HG03025 (cell line): ENCODE data around the gene CTDP1.
"Not testable (repeated sequence)": the region's sequence is repeated elsewhere in the genome, so short reads cannot be mapped to it uniquely, and the experiment has no call there.

Experiments
- ATAC-seq: cut with Tn5 transposase; IDR thresholded peaks from one replicate; pipeline ENCODE4 v1.9.1; 2021; ENCODE audit warnings: mild to moderate bottlenecking, moderate library complexity; ENCODE audit not compliant: unreplicated experiment, low FRiP score

Gene CTDP1

GRCh38 chr18:79738041-79738461, 58.4 kb downstream of the CTDP1 start:
- ATAC-seq = no peak

GRCh38 chr18:79738581-79739439, 59.2 kb downstream of the CTDP1 start:
- no peak for ATAC-seq

GRCh38 chr18:79739440-79739778, 59.8 kb downstream of the CTDP1 start:
- ATAC-seq = no peak

GRCh38 chr18:79740047-79740446, 60.4 kb downstream of the CTDP1 start:
- not testable (repeated sequence) for ATAC-seq

- ATAC-seq = no peak
These were observed 61.1 kb downstream of the CTDP1 start for GRCh38 chr18:79740521-79741361.

GRCh38 chr18:79741362-79741700, 61.7 kb downstream of the CTDP1 start:
- ATAC-seq = no peak

- ATAC-seq = no peak
These were observed 62.5 kb downstream of the CTDP1 start for GRCh38 chr18:79742076-79742475.

GRCh38 chr18:79744625-79745024, 65.0 kb downstream of the CTDP1 start:
- no peak for ATAC-seq

- no peak for ATAC-seq
These were observed 67.1 kb downstream of the CTDP1 start for GRCh38 chr18:79746730-79747129.

GRCh38 chr18:79747156-79747845, 67.7 kb downstream of the CTDP1 start:
- ATAC-seq = no peak

- no peak for ATAC-seq
These were observed 68.9 kb downstream of the CTDP1 start for GRCh38 chr18:79748321-79749180.

- ATAC-seq = no peak
These were observed 69.9 kb downstream of the CTDP1 start for GRCh38 chr18:79749251-79750191.

GRCh38 chr18:79750980-79751571, 71.5 kb downstream of the CTDP1 start:
- no peak for ATAC-seq

GRCh38 chr18:79751918-79752578, 72.4 kb downstream of the CTDP1 start:
- ATAC-seq = not testable (repeated sequence)

GRCh38 chr18:79752946-79753345, 73.3 kb downstream of the CTDP1 start:
- not testable (repeated sequence) for ATAC-seq

GRCh38 chr18:79753391-79753851, 73.8 kb downstream of the CTDP1 start:
- ATAC-seq = no peak

GRCh38 chr18:79754022-79754761, 74.6 kb downstream of the CTDP1 start:
- no peak for ATAC-seq
